Cardiac septum (tissue), 1 donor: Measurements from ENCODE around the gene OLFM4. TPM values are rescaled to one million over a fixed set of nuclear protein-coding genes. Genes with fewer than 3 reads are reported as not detected.

Experiments used
- total RNA-seq: library from RNA; stranded (reverse); fragmentation: NEBNext Ultra II Directional; extraction: Animal tissue kit (Norgen Biotek cat#: 25700); gene quantifications from one replicate; pipeline ENCODE4 v1.2.1, GENCODE V29; 2021
- donor health status: DM: no; HTN: no; CAD: no.

Gene OLFM4
- total RNA-seq, 1 donor from 2014 or later, result 0.65 TPM

Other genes starting within 250 kb of the OLFM4 start
- not detected for gene PCDH8, start 180.2 kb upstream of the OLFM4 start, total RNA-seq